GM12801 (cell line): ENCODE results near the gene TRAIP.

Source experiments
- CTCF ChIP-seq: IDR thresholded peaks from one replicate; pipeline ENCODE4 v1.5.1; 2011; ENCODE audit warnings: control low read depth; ENCODE audit not compliant: insufficient read length; ENCODE audit errors: extremely low read depth

Gene TRAIP

GRCh38 chr3:49781415-49782199 is 74.8 kb downstream of the TRAIP start:
- TF ChIP-seq CTCF: no peak

- no peak for TF ChIP-seq CTCF
These were observed 76.0 kb downstream of the TRAIP start for GRCh38 chr3:49780080-49780974.

- no peak for TF ChIP-seq CTCF
These were observed 76.8 kb downstream of the TRAIP start for GRCh38 chr3:49779358-49780079.
